Measurements from ENCODE around the gene DMD. TPM values are rescaled to one million over a fixed set of nuclear protein-coding genes. Genes with fewer than 3 reads are reported as not detected.

DMD gene
- total and polyA plus RNA-seq, 2 of the 8 experiments (the other 6 are each of a cell fraction or from before 2014, with no cell fraction given), result 4.8 to 7.4 TPM

- TF ChIP-seq TCF12 (IDR thresholded peaks at IDR 0.05; ENCODE audit: low read depth, low read length) (peak; percentile 79; the same call in 1 of the 2 replicates), YY1 (IDR thresholded peaks at IDR 0.05; ENCODE audit: low read depth, low read length) (no peak), RFX5 (IDR thresholded peaks at IDR 0.05; ENCODE audit: borderline replicate concordance, low read depth, low read length) (no peak), RNF2 (IDR thresholded peaks at IDR 0.05; ENCODE audit: borderline replicate concordance, low read depth, low read length, missing control alignments, poor library complexity, severe bottlenecking) (no peak), USF2 (IDR thresholded peaks at IDR 0.05; ENCODE audit: low read length) (no peak), TEAD4 (IDR thresholded peaks at IDR 0.05; ENCODE audit: low read depth, low read length) (peak; percentile 86), TBP (IDR thresholded peaks at IDR 0.05; ENCODE audit: low read depth, low read length) (no peak)
Measured at GRCh38 chrX:32987142-32987541, 224.2 kb downstream of the DMD start (continued).

Measured in H1 (cell line).